HL-60/S4 (cell line): ENCODE data around the gene DBP.
"Not testable (repeated sequence)": the region's sequence is repeated elsewhere in the genome, so short reads cannot be mapped to it uniquely, and the experiment has no call there.

Experiments used
- in situ Hi-C: fragments of 300-500 bp; cut with MboI; formaldehyde crosslinking; loops from 2 replicates; pipeline ENCODE4 v1.14.3; 2022; ENCODE audit warnings: low sequenced_read_pairs

The DBP gene

DNA sequence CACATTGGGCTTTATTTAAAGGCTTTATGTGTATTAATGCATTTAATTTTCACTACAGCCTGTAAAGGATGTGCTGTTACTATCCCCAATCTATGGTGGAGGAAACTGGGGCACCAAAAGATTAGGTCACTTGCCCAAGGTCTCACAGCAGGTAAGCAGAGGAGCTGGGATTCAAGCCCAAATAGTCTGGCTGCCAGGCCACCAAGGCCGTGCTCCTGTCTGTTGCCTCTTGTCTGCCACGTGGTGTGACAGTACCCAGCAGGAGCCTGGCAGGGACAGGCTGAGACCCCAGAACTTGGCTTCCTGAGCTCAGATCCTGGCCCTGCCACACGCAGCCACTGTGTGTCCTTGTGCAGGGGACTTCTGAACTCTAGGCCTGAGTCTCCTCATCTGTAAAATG lies 31.2 kb upstream of the DBP start:
- in situ Hi-C loops: no loop called here

DNA sequence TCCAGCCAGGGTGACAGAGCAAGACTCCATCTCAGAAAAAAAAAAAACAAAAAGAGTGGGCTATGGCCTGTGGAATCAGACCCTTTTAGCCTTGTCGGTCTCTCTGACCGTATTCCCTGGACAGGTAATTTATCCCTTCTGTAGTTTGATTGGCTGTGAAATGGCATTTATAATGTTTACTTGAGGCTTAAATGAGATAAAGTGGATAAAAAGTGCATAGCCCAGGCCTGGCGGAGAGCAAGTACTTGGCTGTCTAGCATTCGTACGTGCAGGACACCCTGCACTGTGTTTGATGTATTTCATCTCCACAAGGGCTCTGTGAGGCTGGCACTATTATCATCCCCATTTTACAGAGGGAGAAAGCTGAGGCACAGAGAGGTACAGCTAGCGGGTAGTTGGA lies 28.6 kb upstream of the DBP start:
- in situ Hi-C loops: no loop called here

- in situ Hi-C loops: no loop called here
Observed at GRCh38 chr19:48664476-48664875, 27.3 kb upstream of the DBP start.

GRCh38 chr19:48663667-48664066 lies 26.5 kb upstream of the DBP start:
- in situ Hi-C loops: no loop called here

DNA sequence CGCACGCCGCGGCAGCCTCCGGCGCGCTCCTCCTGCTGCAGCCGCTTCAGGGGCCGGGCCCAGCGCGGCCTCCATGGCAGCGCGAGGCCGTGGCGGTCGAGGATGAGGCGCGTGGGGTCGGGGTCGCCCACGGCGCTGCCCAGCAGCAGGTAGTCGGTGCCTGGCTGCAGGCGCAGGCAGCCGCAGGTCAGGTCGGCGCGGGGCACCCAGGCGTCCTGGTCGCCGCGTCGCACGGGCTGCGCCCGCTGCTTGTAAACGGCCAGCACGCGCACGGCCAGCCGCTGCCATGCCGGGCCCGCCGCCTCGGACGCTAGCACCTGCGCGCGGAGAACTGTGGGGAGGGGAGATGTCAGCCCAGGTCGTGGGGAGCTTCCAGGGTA lies 24.5 kb upstream of the DBP start:
- in situ Hi-C loops: no loop called here

GRCh38 chr19:48660852-48661710 lies 23.9 kb upstream of the DBP start:
- in situ Hi-C loops: no loop called here

DNA sequence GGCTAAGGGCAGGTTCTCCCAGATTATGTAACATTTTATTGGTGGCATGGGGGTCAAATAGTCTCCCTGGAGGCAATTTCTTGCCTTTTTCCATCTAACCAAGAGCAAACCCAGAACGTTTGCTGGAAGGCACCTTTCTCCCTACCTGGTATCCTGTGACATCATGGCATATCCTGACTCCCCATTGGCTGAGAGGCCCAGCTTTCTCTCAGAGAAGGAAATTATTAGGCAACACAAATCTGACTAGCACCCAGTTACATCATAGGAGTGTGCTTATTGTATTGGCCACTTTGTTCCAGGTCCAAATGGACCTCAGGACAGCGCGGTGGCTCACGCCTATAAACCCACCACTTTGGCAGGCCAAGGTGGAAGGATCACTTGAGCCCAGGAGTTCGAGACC lies 22.6 kb upstream of the DBP start:
- in situ Hi-C loops: no loop called here

DNA sequence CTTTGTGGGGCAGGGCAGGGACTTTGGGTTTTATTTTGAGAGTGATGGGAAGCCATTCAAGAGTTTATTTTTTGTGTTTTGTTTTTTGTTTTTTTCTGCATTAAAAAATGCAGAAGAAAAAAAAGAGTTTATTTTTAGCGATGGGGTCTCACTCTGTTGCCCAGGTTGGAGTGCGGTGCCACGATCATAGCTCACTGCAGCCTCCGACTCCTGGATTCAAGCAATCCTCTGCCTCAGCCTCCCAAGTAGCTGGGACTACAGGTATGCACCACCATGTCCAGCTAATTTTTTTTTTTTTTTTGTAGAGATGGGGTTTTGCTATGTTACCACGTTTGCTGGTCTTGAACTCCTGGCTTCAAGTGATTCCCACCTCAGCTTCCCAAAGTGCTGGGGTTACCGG lies 21.3 kb upstream of the DBP start:
- in situ Hi-C loops: no loop called here

DNA sequence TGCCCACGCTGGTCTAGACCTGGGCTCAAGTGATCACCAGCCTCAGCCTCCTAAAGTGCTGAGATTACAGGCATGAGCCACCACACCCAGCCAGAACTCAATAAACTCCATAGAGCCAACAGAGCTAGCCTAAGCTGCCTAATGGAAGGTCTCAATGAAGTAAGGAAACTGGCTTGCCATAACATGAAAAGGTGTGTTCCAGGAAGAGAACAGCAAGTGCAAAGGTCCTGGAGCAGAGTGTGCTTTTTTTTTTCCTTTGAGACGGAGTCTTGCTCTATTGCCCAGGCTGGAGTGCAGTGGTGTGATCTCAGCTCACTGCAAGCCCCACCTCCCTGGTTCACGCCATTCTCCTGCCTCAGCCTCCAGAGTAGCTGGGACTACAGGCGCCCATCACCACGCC lies 20.6 kb upstream of the DBP start:
- in situ Hi-C loops: not testable (repeated sequence)

GRCh38 chr19:48656840-48657474 lies 19.8 kb upstream of the DBP start:
- in situ Hi-C loops: no loop called here

- in situ Hi-C loops: no loop called here
Observed at GRCh38 chr19:48654299-48655059, 17.3 kb upstream of the DBP start.

GRCh38 chr19:48651683-48652048 lies 14.5 kb upstream of the DBP start:
- in situ Hi-C loops: no loop called here

GRCh38 chr19:48650974-48651682 lies 13.9 kb upstream of the DBP start:
- in situ Hi-C loops: no loop called here

DNA sequence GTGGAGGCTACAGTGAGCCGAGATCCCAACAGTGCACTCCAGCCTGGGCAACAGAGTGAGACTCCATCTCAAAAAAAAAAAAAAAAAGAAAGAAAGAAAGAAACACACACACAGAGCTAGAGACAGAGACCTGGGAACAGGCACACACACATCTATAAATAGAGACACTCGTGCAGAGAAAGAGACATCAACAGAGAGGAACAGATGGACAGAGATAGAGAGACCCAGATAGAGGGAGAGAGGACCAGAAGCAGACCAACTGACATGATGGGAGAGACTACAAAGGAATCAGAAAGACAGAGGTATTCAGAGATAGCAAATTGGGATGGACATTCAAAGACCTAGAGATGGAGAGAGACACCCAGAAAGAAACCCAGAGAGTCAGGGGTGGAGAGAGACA lies 11.0 kb upstream of the DBP start:
- in situ Hi-C loops: loop anchor here (10.0 kb wide), 1 partner anchor 187 kb away; the partner anchor contains the start of gene HSD17B14

DNA sequence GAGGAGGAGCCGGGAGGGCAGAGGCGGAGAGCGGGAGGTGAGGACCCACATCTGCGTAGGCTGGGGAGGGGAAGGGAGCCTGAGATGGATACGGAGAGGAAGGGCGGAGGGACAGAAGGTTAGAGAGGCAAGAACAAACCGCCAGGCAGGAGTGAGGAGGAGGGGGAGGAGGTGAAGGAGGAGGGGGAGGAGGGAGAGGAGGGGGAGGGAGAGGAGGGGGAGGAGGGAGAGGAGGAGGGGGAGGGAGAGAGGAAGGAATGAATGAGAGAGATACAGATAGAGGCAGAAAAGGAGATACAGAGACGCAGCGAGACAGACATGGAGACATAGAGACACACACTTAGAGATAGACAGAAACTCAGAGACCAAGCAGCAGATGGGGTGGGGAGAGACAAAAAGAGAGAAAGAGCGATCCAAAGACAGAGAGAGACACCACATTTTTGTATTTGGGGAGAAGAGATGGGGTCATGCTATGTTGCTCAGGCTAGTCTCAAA lies 9.6 kb upstream of the DBP start:
- in situ Hi-C loops: loop anchor here (10.0 kb wide), 1 partner anchor 188 kb away; the partner anchor contains the start of gene HSD17B14

GRCh38 chr19:48646001-48646721 lies 9.0 kb upstream of the DBP start, which contains the start of gene CA11:
CA11 (minus strand) TSS chr19:48646187; CDS start chr19:48645632, 555 bp downstream.
- in situ Hi-C loops: loop anchor here (10.0 kb wide), 1 partner anchor 189 kb away; the partner anchor contains the start of gene HSD17B14

DNA sequence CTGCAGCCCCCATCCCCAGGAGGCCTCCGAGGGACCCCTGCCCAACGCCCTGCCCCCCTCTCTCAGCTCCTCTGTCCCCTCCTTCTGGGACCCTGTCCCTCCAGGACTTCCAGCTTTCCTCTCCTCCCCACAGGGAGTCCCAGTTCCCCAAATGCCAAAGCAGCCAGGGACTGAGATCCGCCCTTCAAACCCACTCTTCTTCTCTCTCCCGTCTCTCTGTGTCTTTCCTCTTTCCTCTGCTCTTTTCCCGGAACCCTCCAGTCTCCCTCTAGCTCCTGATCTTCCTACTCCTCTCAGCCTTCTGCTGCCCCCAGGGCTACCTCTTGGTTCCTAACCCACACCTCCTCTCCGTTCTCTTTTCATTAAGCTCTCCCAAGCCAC lies 8.4 kb upstream of the DBP start:
- in situ Hi-C loops: loop anchor here (10.0 kb wide), 1 partner anchor 189 kb away; the partner anchor contains the start of gene HSD17B14

- in situ Hi-C loops: loop anchor here (10.0 kb wide), 1 partner anchor 190 kb away; the partner anchor contains the start of gene HSD17B14
Observed at GRCh38 chr19:48644839-48645619, 7.8 kb upstream of the DBP start.

GRCh38 chr19:48644355-48644754 lies 7.2 kb upstream of the DBP start:
- in situ Hi-C loops: loop anchor here (10.0 kb wide), 1 partner anchor 190 kb away; the partner anchor contains the start of gene HSD17B14
